Activated CD8-positive, alpha-beta memory T cell treated with anti-CD3 and anti-CD28 coated beads, Interleukin-2, amount 50 U/mL, for 1 hour (primary cell): ENCODE data around the gene RHOB.
"Not testable (repeated sequence)": the region's sequence is repeated elsewhere in the genome, so short reads cannot be mapped to it uniquely, and the experiment has no call there.

Experiments
- DNase-seq: peaks from one replicate; pipeline ENCODE4 v3.0.0-alpha.2; 2020; ENCODE audit errors: extremely low read depth

Gene RHOB

DNA sequence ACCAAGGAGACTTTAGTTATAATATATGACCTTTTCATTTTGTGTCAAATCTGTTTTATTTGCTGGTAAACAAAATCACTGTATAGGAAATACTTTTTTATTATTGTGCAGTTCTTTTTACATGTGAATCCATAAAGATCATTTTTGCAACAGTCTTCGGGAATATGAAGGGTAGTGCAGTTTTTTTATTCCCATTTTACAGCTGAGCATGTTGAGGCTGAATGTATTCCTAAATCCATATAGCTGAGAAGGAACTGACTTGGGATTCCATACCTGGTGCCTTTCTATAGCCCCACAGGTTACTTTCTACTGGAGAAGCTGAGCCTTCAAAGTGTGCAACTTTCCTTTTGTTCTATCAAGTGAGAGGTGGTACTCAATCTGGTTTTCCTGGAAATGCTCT is 29.6 kb downstream of the RHOB start:
- DNase-seq, result no peak

DNA sequence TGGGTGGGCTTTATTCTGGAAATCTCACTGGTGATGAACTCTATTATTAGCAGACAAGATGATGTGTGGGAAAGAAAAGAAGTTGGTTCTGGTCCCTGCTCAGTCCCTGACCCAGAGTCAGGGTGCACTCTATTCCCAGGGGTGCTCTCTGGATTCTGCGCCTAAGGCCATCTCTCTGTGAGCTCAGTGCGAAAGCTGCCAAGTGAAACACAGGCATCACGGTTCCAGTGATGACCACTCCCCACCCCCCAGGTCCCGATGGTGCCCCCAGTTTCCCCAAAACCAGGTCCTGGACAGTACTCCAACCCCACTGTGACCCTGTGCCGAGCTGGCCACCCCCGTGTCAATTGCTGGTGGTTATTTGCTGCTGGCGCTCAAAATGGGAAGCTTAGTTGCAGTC is 30.1 kb downstream of the RHOB start:
- DNase-seq, result no peak

DNA sequence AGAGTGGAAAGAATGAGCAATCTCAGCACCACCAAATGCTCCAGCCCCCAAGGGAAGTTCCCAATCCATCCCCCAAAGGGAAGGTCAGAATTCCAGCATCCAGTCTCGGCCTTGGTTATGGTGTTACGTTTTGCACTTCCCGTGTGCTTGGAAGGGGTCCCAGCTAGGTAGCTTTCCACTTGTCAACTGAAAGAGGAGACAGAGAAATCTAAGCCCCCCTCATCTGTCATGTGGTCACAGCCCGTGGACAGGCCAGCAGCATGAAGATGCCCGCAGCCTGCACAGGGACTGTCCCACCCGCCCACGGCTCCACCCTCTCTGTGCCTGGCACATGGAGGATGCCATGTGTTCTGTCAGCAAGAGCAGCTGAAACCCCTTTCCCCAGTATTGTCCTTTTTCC is 32.1 kb downstream of the RHOB start:
- DNase-seq, result no peak

- no peak for DNase-seq
Observed at GRCh38 chr2:20479835-20480234, 33.0 kb downstream of the RHOB start.

- DNase-seq, result no peak
Observed at GRCh38 chr2:20480913-20481312, 34.0 kb downstream of the RHOB start.

- no peak for DNase-seq
Observed at GRCh38 chr2:20481798-20482405, 35.0 kb downstream of the RHOB start.

- no peak for DNase-seq
Observed at GRCh38 chr2:20482725-20483124, 35.9 kb downstream of the RHOB start.

- no peak for DNase-seq
Observed at GRCh38 chr2:20483194-20483895, 36.5 kb downstream of the RHOB start.

- DNase-seq, result no peak
Observed at GRCh38 chr2:20484034-20484617, 37.3 kb downstream of the RHOB start.

DNA sequence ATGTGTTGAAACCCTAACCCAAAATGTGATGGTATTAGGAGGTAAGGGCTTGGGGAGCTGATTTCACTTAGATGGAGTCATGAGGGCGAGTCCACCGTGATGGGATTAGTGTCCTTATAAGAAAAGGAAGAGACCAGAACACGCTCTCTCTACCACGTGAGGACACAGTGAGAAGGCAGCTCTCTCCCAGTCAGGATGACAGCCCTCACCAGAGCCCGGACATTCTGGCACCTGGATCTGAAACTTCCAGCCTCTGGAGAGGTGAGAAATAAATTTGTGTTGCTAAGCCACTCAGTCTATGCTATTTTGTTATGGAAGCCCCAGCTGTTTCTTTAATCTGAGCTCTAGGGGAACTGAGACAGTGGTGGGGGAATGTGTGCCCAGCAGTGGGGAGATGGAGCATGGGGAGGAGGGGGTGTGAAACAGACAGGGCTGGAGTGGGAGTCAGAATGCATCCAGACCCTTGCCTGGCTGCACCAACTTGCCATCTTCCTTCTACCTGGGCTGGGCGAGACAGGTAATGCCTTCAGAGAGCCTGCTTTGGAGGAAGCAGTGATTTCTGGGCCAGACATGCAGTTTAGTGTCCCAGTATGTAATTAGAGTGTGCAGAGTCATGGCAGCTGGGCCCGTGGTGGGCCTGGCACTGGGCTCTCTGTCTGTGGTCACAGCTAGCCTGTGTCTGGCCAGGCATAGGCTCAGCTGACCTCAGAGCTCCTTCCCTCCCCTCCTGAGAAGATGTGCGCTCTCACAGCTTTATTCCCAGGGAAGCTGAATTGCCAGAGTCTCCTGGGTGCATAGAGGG is 38.1 kb downstream of the RHOB start:
- no peak for DNase-seq

GRCh38 chr2:20485612-20486388 is 38.9 kb downstream of the RHOB start:
- DNase-seq, result no peak

GRCh38 chr2:20486571-20486970 is 39.7 kb downstream of the RHOB start:
- DNase-seq, result no peak

DNA sequence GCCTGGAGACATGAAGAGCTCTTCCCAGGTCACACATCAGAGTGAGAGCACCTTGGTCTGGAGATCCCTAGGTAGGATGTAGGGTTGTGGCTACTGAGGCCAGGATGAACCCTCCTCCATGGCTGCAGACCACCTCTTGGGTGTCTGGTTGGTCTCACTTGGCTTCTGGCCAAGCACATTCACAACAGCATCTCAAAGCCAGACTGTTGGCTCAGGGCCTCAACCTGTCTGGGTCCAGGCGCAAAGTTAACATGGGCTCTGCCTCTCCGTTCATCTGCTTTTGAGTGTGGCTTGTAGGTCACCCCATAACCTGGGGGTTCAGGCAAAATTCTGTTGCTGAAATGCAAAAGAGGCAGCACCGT is 40.1 kb downstream of the RHOB start:
- no peak for DNase-seq

DNA sequence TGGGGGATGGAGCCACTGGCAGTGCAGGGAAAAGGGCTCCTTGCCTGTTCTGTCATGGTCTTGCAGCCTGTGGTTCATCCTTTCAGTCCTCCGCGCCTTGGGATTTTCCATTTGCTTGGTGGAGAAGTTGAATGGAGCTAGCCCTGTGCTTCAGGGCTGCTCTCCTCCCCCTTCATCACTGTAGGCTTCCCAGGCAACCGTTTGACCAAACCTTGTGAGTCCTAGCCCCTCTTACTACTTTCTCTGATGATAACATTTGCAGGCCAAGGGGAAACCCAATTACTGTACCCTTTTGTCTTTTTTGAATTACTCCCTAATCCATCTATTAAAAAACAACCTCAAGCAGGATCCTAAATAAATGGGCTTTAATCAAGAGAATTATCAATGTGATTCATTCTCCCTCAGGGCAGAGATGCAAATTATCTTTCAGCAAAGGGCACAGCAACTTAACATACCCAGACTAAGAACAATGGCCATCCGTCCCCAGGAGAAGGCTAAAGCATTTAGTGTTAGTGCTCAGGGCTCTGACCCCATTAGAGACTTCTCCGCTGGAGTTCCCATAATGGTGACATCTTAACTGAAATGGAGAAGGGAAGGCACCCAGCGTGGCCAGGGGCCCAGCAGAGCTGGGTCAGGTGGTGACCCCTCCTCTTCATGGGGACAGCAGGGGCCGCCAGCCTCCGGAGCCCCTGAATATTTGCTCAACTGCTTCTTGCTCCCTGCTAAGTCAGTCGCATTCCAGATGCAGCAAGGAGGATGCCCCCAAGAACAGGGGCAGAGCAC is 40.7 kb downstream of the RHOB start:
- DNase-seq, result no peak

- no peak for DNase-seq
Observed at GRCh38 chr2:20488201-20488641, 41.3 kb downstream of the RHOB start.

- DNase-seq, result no peak
Observed at GRCh38 chr2:20488782-20489181, 41.9 kb downstream of the RHOB start.

DNA sequence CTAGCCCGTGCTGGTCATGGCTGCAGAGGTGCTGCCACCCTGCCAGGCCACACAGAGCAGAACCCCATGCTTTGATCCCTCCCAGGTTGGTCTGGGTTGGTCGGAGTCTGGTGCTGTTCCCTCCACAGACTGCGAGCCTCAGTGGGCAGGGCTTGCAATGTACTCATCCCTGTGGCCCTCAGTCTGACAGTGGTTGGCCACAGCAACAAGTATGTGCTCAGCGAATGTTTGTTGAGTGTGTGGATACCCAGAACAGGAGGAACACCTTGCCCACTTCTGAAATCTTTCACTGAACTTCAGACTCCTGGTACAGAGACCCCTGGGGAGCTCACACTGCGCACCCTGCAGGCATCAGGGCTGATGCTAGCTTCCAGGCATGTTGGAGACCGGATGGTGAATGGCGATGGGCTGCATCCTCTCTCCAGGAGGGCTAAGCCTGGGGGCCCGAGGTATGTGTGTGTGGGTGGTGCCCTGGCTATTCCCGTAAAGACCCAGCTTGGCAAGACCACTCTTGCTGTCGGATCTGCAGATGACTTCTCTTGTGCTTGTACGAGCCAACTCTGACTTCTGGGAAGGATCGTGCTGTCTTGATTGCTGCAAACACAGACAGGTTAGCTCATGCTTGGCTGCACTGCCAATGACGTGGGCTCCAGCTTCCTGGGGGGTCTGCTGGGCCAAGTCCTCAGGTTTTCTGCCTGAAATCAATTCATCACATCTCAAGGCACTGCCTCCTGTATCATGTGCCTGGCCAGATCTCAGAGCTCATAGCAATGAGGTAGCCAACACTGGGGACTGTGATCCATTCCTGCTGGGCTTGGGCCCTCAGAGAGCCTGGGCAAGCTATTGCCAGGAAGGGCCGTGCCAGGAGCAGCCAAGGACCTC is 43.7 kb downstream of the RHOB start:
- no peak for DNase-seq

GRCh38 chr2:20491739-20492531 is 45.1 kb downstream of the RHOB start:
- DNase-seq, result no peak

DNA sequence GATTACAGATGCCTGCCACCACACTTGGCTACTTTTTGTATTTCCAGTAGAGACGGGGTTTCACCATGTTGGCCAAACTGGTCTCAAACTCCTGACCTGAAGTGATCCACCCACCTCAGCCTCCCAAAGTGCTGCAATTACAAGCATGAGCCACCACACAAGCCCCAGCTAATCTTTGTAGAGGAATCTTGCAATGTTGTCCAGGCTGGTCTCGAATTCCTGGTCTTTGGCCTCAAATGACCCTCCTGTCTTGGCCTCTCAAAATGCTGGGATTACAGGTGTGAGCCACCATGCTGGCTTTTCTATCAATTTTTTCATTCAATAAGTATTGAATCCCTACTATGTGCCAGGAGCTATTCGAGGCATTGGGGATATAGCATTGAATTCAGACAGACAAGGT is 46.2 kb downstream of the RHOB start:
- DNase-seq, result not testable (repeated sequence)
